ENCODE measurements around the gene NOG. TPM values are rescaled to one million over a fixed set of nuclear protein-coding genes. Genes with fewer than 3 reads are reported as not detected.
A peak's percentile ranks its signal among the peaks of the same experiment; 100 is the strongest.

Gene NOG
- total RNA-seq, 1 experiment from 2014 or later, result 0.15 TPM

- intact Hi-C loops (cut with micrococcal nuclease; ENCODE audit: unreplicated experiment), result loop anchor here (1.0 to 2.0 kb wide), 3 partner anchors 123 to 348 kb away; no protein-coding TSS in a partner anchor
- TF ChIP-seq EZH2 (IDR thresholded peaks at IDR 0.05; ENCODE audit: borderline replicate concordance, low read depth, low read length, poor library complexity, severe bottlenecking), result no peak
- TF ChIP-seq CTCF (conservative IDR thresholded peaks at IDR 0.05; ENCODE audit: low read depth, low read length), result no peak
- H3K4me1 ChIP-seq (ENCODE audit: insufficient read depth, low read length, poor library complexity, severe bottlenecking), result peaks cover 26% of the 10 kb centered on the region
- peaks cover 52% of the 10 kb centered on the region for H3K27me3 ChIP-seq (replicated peaks; ENCODE audit: insufficient read depth, low read depth, low read length, poor library complexity)
- POLR2A ChIA-PET (ENCODE audit: low non-redundant PET), result interaction anchor here (0.8 kb wide), 1 partner anchor 1034 kb away, joined by 11 read pairs; no protein-coding TSS in a partner anchor
- H3K9me3 ChIP-seq (ENCODE audit: low read depth, low read length, poor library complexity, severe bottlenecking), result no peaks in the 10 kb centered on the region
- CTCF ChIA-PET, result interaction anchor here (0.6 to 1.5 kb wide), 6 partner anchors 16 to 187 kb away, joined by 3 to 14 read pairs (median 8); no protein-coding TSS in a partner anchor
- BruUV-seq (replicated peaks), result no TSS peak
- peak; percentile 77 for DNase-seq (ENCODE audit: low spot score)
- H3K36me3 ChIP-seq (ENCODE audit: insufficient read depth, low read length, poor library complexity, severe bottlenecking), result no peaks in the 10 kb centered on the region
- peak overlapping the region; percentile 56 for H3K4me3 ChIP-seq (ENCODE audit: low read depth, low read length, poor library complexity, severe bottlenecking)
- H3K27ac ChIP-seq (ENCODE audit: low read depth, low read length, poor library complexity, severe bottlenecking), result no peak overlapping the region
These were observed 333 bp upstream of the NOG start for GRCh38 chr17:56593086-56593645.

GRCh38 chr17:56594320-56595107, 1.0 kb downstream of the NOG start:
- CTCF ChIA-PET, result interaction anchor here (0.5 to 1.0 kb wide), 3 partner anchors 11 to 185 kb away, joined by 3 to 5 read pairs (median 3); no protein-coding TSS in a partner anchor
- TF ChIP-seq EZH2 (IDR thresholded peaks at IDR 0.05; ENCODE audit: borderline replicate concordance, low read depth, low read length, poor library complexity, severe bottlenecking) (no peak), CTCF (conservative IDR thresholded peaks at IDR 0.05; ENCODE audit: low read depth, low read length) (no peak)
- no peaks in the 10 kb centered on the region for H3K9me3 ChIP-seq (ENCODE audit: low read depth, low read length, poor library complexity, severe bottlenecking)
- DNase-seq (ENCODE audit: low spot score), result peak; percentile 31
- H3K4me1 ChIP-seq (ENCODE audit: insufficient read depth, low read length, poor library complexity, severe bottlenecking), result peaks cover 27% of the 10 kb centered on the region
- intact Hi-C loops (cut with micrococcal nuclease; ENCODE audit: unreplicated experiment), result no loop called here
- no TSS peak for BruUV-seq (replicated peaks)
- H3K27me3 ChIP-seq (replicated peaks; ENCODE audit: insufficient read depth, low read depth, low read length, poor library complexity), result peaks cover 54% of the 10 kb centered on the region
- H3K27ac ChIP-seq (ENCODE audit: low read depth, low read length, poor library complexity, severe bottlenecking), result no peak overlapping the region
- peak overlapping the region; percentile 56 for H3K4me3 ChIP-seq (ENCODE audit: low read depth, low read length, poor library complexity, severe bottlenecking)
- H3K36me3 ChIP-seq (ENCODE audit: insufficient read depth, low read length, poor library complexity, severe bottlenecking), result no peaks in the 10 kb centered on the region
- POLR2A ChIA-PET (ENCODE audit: low non-redundant PET), result no interaction called here

GRCh38 chr17:56595108-56595418, 1.6 kb downstream of the NOG start:
- peaks cover 54% of the 10 kb centered on the region for H3K27me3 ChIP-seq (replicated peaks; ENCODE audit: insufficient read depth, low read depth, low read length, poor library complexity)
- intact Hi-C loops (cut with micrococcal nuclease; ENCODE audit: unreplicated experiment), result no loop called here
- peaks cover 27% of the 10 kb centered on the region for H3K4me1 ChIP-seq (ENCODE audit: insufficient read depth, low read length, poor library complexity, severe bottlenecking)
- CTCF ChIA-PET, result interaction anchor here (0.5 to 1.0 kb wide), 3 partner anchors 12 to 185 kb away, joined by 3 to 5 read pairs (median 3); no protein-coding TSS in a partner anchor
- POLR2A ChIA-PET (ENCODE audit: low non-redundant PET), result no interaction called here
- DNase-seq (ENCODE audit: low spot score), result no peak
- BruUV-seq (replicated peaks), result no TSS peak
- H3K9me3 ChIP-seq (ENCODE audit: low read depth, low read length, poor library complexity, severe bottlenecking), result no peaks in the 10 kb centered on the region
- H3K4me3 ChIP-seq (ENCODE audit: low read depth, low read length, poor library complexity, severe bottlenecking), result peak overlapping the region; percentile 56
- no peaks in the 10 kb centered on the region for H3K36me3 ChIP-seq (ENCODE audit: insufficient read depth, low read length, poor library complexity, severe bottlenecking)
- TF ChIP-seq CTCF (conservative IDR thresholded peaks at IDR 0.05; ENCODE audit: low read depth, low read length) (no peak), EZH2 (IDR thresholded peaks at IDR 0.05; ENCODE audit: borderline replicate concordance, low read depth, low read length, poor library complexity, severe bottlenecking) (peak; percentile 68)
- H3K27ac ChIP-seq (ENCODE audit: low read depth, low read length, poor library complexity, severe bottlenecking), result no peak overlapping the region

Data from A673 (cell line).